ENCODE data around the gene YES1. TPM values are rescaled to one million over a fixed set of nuclear protein-coding genes. Genes with fewer than 3 reads are reported as not detected.

YES1 gene
- total and polyA plus RNA-seq, 2 of the 13 experiments (the other 11 are each of a cell fraction or from before 2014, with no cell fraction given) = 17.2 to 70.8 TPM

- TF ChIP-seq RERE (CRISPR knock-in tag; IDR thresholded peaks at IDR 0.05; ENCODE audit: low read depth) (0 out of 2 replicates have a peak, but pooled peaks have one; percentile 48), ZNF800 (CRISPR knock-in tag; IDR thresholded peaks at IDR 0.05) (no peak), IKZF1 (IDR thresholded peaks at IDR 0.05) (no peak), ZNF839 (CRISPR knock-in tag; IDR thresholded peaks at IDR 0.05; ENCODE audit: borderline replicate concordance) (no peak), GABPB1 (CRISPR knock-in tag; IDR thresholded peaks at IDR 0.05) (peak; percentile 72), ZNF180 (CRISPR knock-in tag; IDR thresholded peaks at IDR 0.05; ENCODE audit: borderline replicate concordance, low read depth) (no peak), ARNTL (CRISPR knock-in tag; IDR thresholded peaks at IDR 0.05) (0 out of 2 replicates have a peak, but pooled peaks have one; percentile 32), ZBTB38 (CRISPR knock-in tag; IDR thresholded peaks at IDR 0.05) (peak; percentile 44; the same call in 1 of the 2 replicates), ZNF451 (CRISPR knock-in tag; IDR thresholded peaks at IDR 0.05) (peak; percentile 76; the same call in 1 of the 2 replicates), SMAD9 (CRISPR knock-in tag; IDR thresholded peaks at IDR 0.05) (no peak), ZBTB4 (CRISPR knock-in tag; IDR thresholded peaks at IDR 0.05; ENCODE audit: borderline replicate concordance) (no peak), KMT2A (CRISPR knock-in tag; IDR thresholded peaks at IDR 0.05) (no peak), GTF3A (CRISPR knock-in tag; conservative IDR thresholded peaks at IDR 0.05) (no peak), CERS6 (CRISPR knock-in tag; IDR thresholded peaks at IDR 0.05) (no peak), ERF (CRISPR knock-in tag; IDR thresholded peaks at IDR 0.05) (peak; percentile 90), SRSF4 (IDR thresholded peaks at IDR 0.05; ENCODE audit: low read depth, low read length, poor library complexity, severe bottlenecking) (no peak)
These were observed 20.1 kb upstream of the YES1 start (continued) for GRCh38 chr18:832085-832681.

Measured in HepG2 (cell line).